ENCODE data around the gene PPP1R1B.
A peak's percentile ranks its signal among the peaks of the same experiment; 100 is the strongest.

PPP1R1B gene

GRCh38 chr17:39667945-39668924, 41.5 kb downstream of the PPP1R1B start, which contains the start of gene PNMT:
Gene PNMT (plus strand): TSS chr17:39668453. CDS start chr17:39668476, 23 bp downstream.
- peak; percentile 53 for DNase-seq (ENCODE audit: low read depth)

GRCh38 chr17:39669897-39670735, 43.4 kb downstream of the PPP1R1B start:
- DNase-seq (ENCODE audit: low read depth), result no peak

- DNase-seq (ENCODE audit: low read depth), result no peak
Measured at GRCh38 chr17:39670746-39671145, 44.0 kb downstream of the PPP1R1B start.

- DNase-seq (ENCODE audit: low read depth), result no peak
Measured at GRCh38 chr17:39671651-39672521, 45.1 kb downstream of the PPP1R1B start.

GRCh38 chr17:39672522-39673334, 46.0 kb downstream of the PPP1R1B start:
- no peak for DNase-seq (ENCODE audit: low read depth)

GRCh38 chr17:39673335-39674081, 46.8 kb downstream of the PPP1R1B start:
- no peak for DNase-seq (ENCODE audit: low read depth)

- no peak for DNase-seq (ENCODE audit: low read depth)
Measured at GRCh38 chr17:39674179-39674578, 47.4 kb downstream of the PPP1R1B start.

GRCh38 chr17:39674702-39675389, 48.1 kb downstream of the PPP1R1B start:
- no peak for DNase-seq (ENCODE audit: low read depth)

GRCh38 chr17:39675390-39676082, 48.8 kb downstream of the PPP1R1B start:
- DNase-seq (ENCODE audit: low read depth), result no peak

GRCh38 chr17:39676198-39676819, 49.6 kb downstream of the PPP1R1B start:
- DNase-seq (ENCODE audit: low read depth), result no peak

- DNase-seq (ENCODE audit: low read depth), result no peak
Measured at GRCh38 chr17:39677072-39677471, 50.3 kb downstream of the PPP1R1B start.

- DNase-seq (ENCODE audit: low read depth), result no peak
Measured at GRCh38 chr17:39677542-39678339, 51.0 kb downstream of the PPP1R1B start.

- DNase-seq (ENCODE audit: low read depth), result no peak
Measured at GRCh38 chr17:39678340-39679116, 51.8 kb downstream of the PPP1R1B start.

GRCh38 chr17:39679521-39680192, 52.9 kb downstream of the PPP1R1B start:
- peak; percentile 31 for DNase-seq (ENCODE audit: low read depth)

- no peak for DNase-seq (ENCODE audit: low read depth)
Measured at GRCh38 chr17:39683295-39683939, 56.7 kb downstream of the PPP1R1B start.

Data from stimulated activated CD8-positive, alpha-beta memory T cell treated with anti-CD3 and anti-CD28 coated beads, Interleukin-12 subunit alpha, Interleukin-12 subunit beta, amount 100 ng/mL, for 1 hour (primary cell).